Panc1 (cell line): ENCODE data around the gene DAPP1.

Experiments used
- CTCF ChIP-seq: fragments of 450-650 bp; IDR thresholded peaks from 2 replicates; pipeline ENCODE4 v1.5.1; 2017; ENCODE audit warnings: mild to moderate bottlenecking
- POLR2AphosphoS5 ChIP-seq: IDR thresholded peaks from 2 replicates; pipeline ENCODE4 v1.6.1; 2012; ENCODE audit warnings: mild to moderate bottlenecking, low read depth, low read length, moderate library complexity
- REST ChIP-seq, 2 experiments: IDR thresholded peaks; 2 replicates each; pipeline ENCODE4 v1.6.1; 2011 to 2012; ENCODE audit warnings: low read depth in 2 of 2, control low read depth in 1 of 2, low read length in 1 of 2, mild to moderate bottlenecking in 1 of 2, moderate library complexity in 1 of 2; ENCODE audit not compliant: insufficient read depth in 1 of 2

- TF ChIP-seq CTCF: no peak
- TF ChIP-seq POLR2AphosphoS5: no peak
- TF ChIP-seq REST (IDR thresholded peaks at IDR 0.05; ENCODE audit: insufficient read depth in 1 of 2, low read depth in 2 of 2, low read length in 1 of 2): no peak
Observed at GRCh38 chr4:99893029-99893428, 76.4 kb downstream of the DAPP1 start.
